Breast epithelium (tissue), 4 donors: ENCODE data around the gene NRXN3. TPM values are rescaled to one million over a fixed set of nuclear protein-coding genes. Genes with fewer than 3 reads are reported as not detected.

ENCODE experiments used
- DNase-seq, 2 donors: peaks; one replicate each; pipeline ENCODE4 v3.0.0-alpha.2; 2019; ENCODE audit warnings: low spot score in 2 of 2
- H3K27ac ChIP-seq, 2 donors: fragments of 200-600 bp; sonication (generic) in 1 of 2; one replicate each; pipeline ENCODE4 v1.5.1; 2016 to 2019; ENCODE audit warnings: mild to moderate bottlenecking in 1 of 2
- H3K27me3 ChIP-seq, 2 donors: fragments of 200-600 bp; sonication (generic) in 1 of 2; one replicate each; pipeline versions ENCODE4 v1.5.1 to v1.6.0; 2017 to 2019; ENCODE audit warnings: control low read depth in 1 of 2, mild to moderate bottlenecking in 1 of 2
- H3K36me3 ChIP-seq: fragments of 200-600 bp; one replicate; pipeline ENCODE4 v1.5.1; 2019
- H3K4me1 ChIP-seq, 2 donors: fragments of 200-600 bp; sonication (generic); one replicate each; pipeline ENCODE4 v1.5.1; 2016 to 2019; ENCODE audit warnings: control low read depth in 1 of 2
- H3K4me3 ChIP-seq, 3 donors: fragments of 200-600 bp; sonication (generic); 1 replicate in 2 of 3; 2 replicates in 1 of 3; pipeline ENCODE4 v1.5.1; 2016 to 2019; ENCODE audit warnings: mild to moderate bottlenecking in 3 of 3, moderate library complexity in 2 of 3
- H3K9me3 ChIP-seq, 2 donors: fragments of 200-600 bp; sonication (generic) in 1 of 2; one replicate each; pipeline ENCODE4 v1.5.1; 2016 to 2019; ENCODE audit warnings: control low read depth in 1 of 2
- CTCF ChIP-seq, 3 donors: fragments of 450-650 bp; IDR thresholded peaks; one replicate each; pipeline ENCODE4 v1.5.1; 2016 to 2017; ENCODE audit warnings: antibody characterized with exemption in 3 of 3, mild to moderate bottlenecking in 3 of 3, moderate library complexity in 3 of 3
- POLR2A ChIP-seq: fragments of 450-650 bp; IDR thresholded peaks from one replicate; pipeline ENCODE4 v1.6.1; 2016; ENCODE audit warnings: antibody characterized with exemption, mild to moderate bottlenecking, moderate library complexity
- POLR2AphosphoS5 ChIP-seq, 3 donors: sonication (generic); formaldehyde crosslinking; IDR thresholded peaks; one replicate each; pipeline ENCODE4 v1.6.1; 2017; ENCODE audit warnings: antibody characterized with exemption in 3 of 3
- intact Hi-C: fragments of 100-400 bp; cut with DNase I; formaldehyde crosslinking; loops from one replicate; pipeline ENCODE4 v1.15.1; 2023; ENCODE audit warnings: low total_unique reads
- total RNA-seq, 3 donors: library from RNA; depleted of rRNA; stranded (reverse); fragments of >200 nt; gene quantifications; one replicate each; pipeline ENCODE4 v1.1.0, GENCODE V29; 2016

The NRXN3 gene
- total RNA-seq, 3 donors from 2014 or later = 2.9 to 3.6 (median 3.5) TPM

- H3K9me3 ChIP-seq = no peaks in the 10 kb centered on the region
- H3K4me1 ChIP-seq = no peaks in the 10 kb centered on the region
- H3K27ac ChIP-seq = no peak overlapping the region
- H3K27me3 ChIP-seq = no peaks in the 10 kb centered on the region
- DNase-seq = no peak
- no peaks in the 10 kb centered on the region for H3K36me3 ChIP-seq
- intact Hi-C loops = loop anchor here (10.0 kb wide), 1 partner anchor 249 kb away; no protein-coding TSS in a partner anchor
- TF ChIP-seq POLR2AphosphoS5 (IDR thresholded peaks at IDR 0.05) (no peak), CTCF (IDR thresholded peaks at IDR 0.05) (no peak), POLR2A (no peak)
- H3K4me3 ChIP-seq = no peak overlapping the region
Observed at GRCh38 chr14:79166171-79166570, 996.0 kb downstream of the NRXN3 start.

- no peak for TF ChIP-seq CTCF (IDR thresholded peaks at IDR 0.05)
- TF ChIP-seq POLR2A = no peak
- no peak for TF ChIP-seq POLR2AphosphoS5 (IDR thresholded peaks at IDR 0.05)
- Histone ChIP-seq H3K27me3 (no peaks in the 10 kb centered on the region), H3K4me1 (no peaks in the 10 kb centered on the region), H3K9me3 (no peaks in the 10 kb centered on the region), H3K27ac (no peak overlapping the region), H3K36me3 (no peaks in the 10 kb centered on the region), H3K4me3 (no peak overlapping the region)
- intact Hi-C loops = loop anchor here (10.0 kb wide), 1 partner anchor 247 kb away; no protein-coding TSS in a partner anchor
- no peak for DNase-seq
Observed at GRCh38 chr14:79167957-79168356, 997.8 kb downstream of the NRXN3 start.

GRCh38 chr14:79175671-79176070, 1005.5 kb downstream of the NRXN3 start:
- H3K36me3 ChIP-seq = no peaks in the 10 kb centered on the region
- H3K9me3 ChIP-seq = no peaks in the 10 kb centered on the region
- no peak overlapping the region for H3K27ac ChIP-seq
- TF ChIP-seq POLR2AphosphoS5 (IDR thresholded peaks at IDR 0.05) (no peak), CTCF (IDR thresholded peaks at IDR 0.05) (no peak), POLR2A (no peak)
- DNase-seq = no peak
- no peaks in the 10 kb centered on the region for H3K4me1 ChIP-seq
- H3K27me3 ChIP-seq = no peaks in the 10 kb centered on the region
- intact Hi-C loops = no loop called here
- H3K4me3 ChIP-seq = no peak overlapping the region

GRCh38 chr14:79177106-79177505, 1006.9 kb downstream of the NRXN3 start:
- H3K4me3 ChIP-seq = no peak overlapping the region
- intact Hi-C loops = no loop called here

GRCh38 chr14:79178719-79179118, 1008.5 kb downstream of the NRXN3 start:
- no peaks in the 10 kb centered on the region for H3K27me3 ChIP-seq
- H3K4me3 ChIP-seq = no peak overlapping the region
- no peak overlapping the region for H3K27ac ChIP-seq
- H3K36me3 ChIP-seq = no peaks in the 10 kb centered on the region
- H3K4me1 ChIP-seq = no peaks in the 10 kb centered on the region
- no peak for TF ChIP-seq POLR2A
- TF ChIP-seq CTCF (IDR thresholded peaks at IDR 0.05) = no peak
- no peak for TF ChIP-seq POLR2AphosphoS5 (IDR thresholded peaks at IDR 0.05)
- H3K9me3 ChIP-seq = no peaks in the 10 kb centered on the region
- no peak for DNase-seq
- intact Hi-C loops = no loop called here

More at GRCh38 chr14:79177106-79177505, 1006.9 kb downstream of the NRXN3 start:
- H3K27ac ChIP-seq = no peak overlapping the region
- no peaks in the 10 kb centered on the region for H3K4me1 ChIP-seq
- TF ChIP-seq POLR2A (no peak), CTCF (IDR thresholded peaks at IDR 0.05) (no peak), POLR2AphosphoS5 (IDR thresholded peaks at IDR 0.05) (no peak)
- H3K27me3 ChIP-seq = no peaks in the 10 kb centered on the region
- H3K36me3 ChIP-seq = no peaks in the 10 kb centered on the region
- no peak for DNase-seq
- H3K9me3 ChIP-seq = no peaks in the 10 kb centered on the region
